HepG2 (cell line): ENCODE measurements around the gene IFNLR1. TPM values are rescaled to one million over a fixed set of nuclear protein-coding genes. Genes with fewer than 3 reads are reported as not detected.

Experiments
- ATM ChIP-seq: fragments of 450-650 bp; IDR thresholded peaks from 2 replicates; pipeline ENCODE4 v1.7.1; 2017; ENCODE audit warnings: mild to moderate bottlenecking, borderline replicate concordance
- CREB1 ChIP-seq, 2 experiments: fragments of 450-650 bp in 1 of 2; IDR thresholded peaks; 2 replicates each; pipeline ENCODE4 v1.6.1; 2016 to 2017; ENCODE audit warnings: control low read depth in 1 of 2, mild to moderate bottlenecking in 1 of 2, missing compliant biosample characterization in 1 of 2, missing genetic modification characterization in 1 of 2
- CREBL2 ChIP-seq: sonication (generic); formaldehyde crosslinking; IDR thresholded peaks from 2 replicates; pipeline ENCODE4 v1.8.1; 2023; ENCODE audit warnings: missing genetic modification reagents, mild to moderate bottlenecking, borderline replicate concordance
- ELF1 ChIP-seq: sonication (generic); formaldehyde crosslinking; IDR thresholded peaks from 2 replicates; pipeline ENCODE4 v1.4.0; 2020; ENCODE audit warnings: missing genetic modification reagents
- GATAD2A ChIP-seq: IDR thresholded peaks from 2 replicates; pipeline ENCODE4 v1.6.1; 2016
- HDAC2 ChIP-seq: sonication (generic); formaldehyde crosslinking; IDR thresholded peaks from 2 replicates; pipeline ENCODE4 v1.4.0; 2020; ENCODE audit warnings: missing genetic modification reagents
- HMG20A ChIP-seq: IDR thresholded peaks from 2 replicates; pipeline ENCODE4 v1.6.1; 2016; ENCODE audit warnings: borderline replicate concordance
- HOXA3 ChIP-seq: sonication (generic); formaldehyde crosslinking; IDR thresholded peaks from 2 replicates; pipeline ENCODE4 v1.5.0; 2020; ENCODE audit warnings: missing genetic modification reagents
- MIXL1 ChIP-seq: IDR thresholded peaks from 2 replicates; pipeline ENCODE4 v1.6.1; 2016
- MTA1 ChIP-seq: sonication (generic); formaldehyde crosslinking; IDR thresholded peaks from 2 replicates; pipeline ENCODE4 v1.4.0; 2020; ENCODE audit warnings: missing genetic modification reagents, mild to moderate bottlenecking, borderline replicate concordance
- NFIB ChIP-seq: sonication (generic); formaldehyde crosslinking; IDR thresholded peaks from 2 replicates; pipeline ENCODE4 v1.9.0; 2021; ENCODE audit warnings: missing genetic modification reagents, mild to moderate bottlenecking, borderline replicate concordance
- PAWR ChIP-seq: sonication (generic); formaldehyde crosslinking; IDR thresholded peaks from 2 replicates; pipeline ENCODE4 v1.4.0; 2020; ENCODE audit warnings: missing genetic modification reagents, mild to moderate bottlenecking, borderline replicate concordance
- SOX6 ChIP-seq, 2 experiments: fragments of 450-650 bp in 1 of 2; sonication (generic) in 1 of 2; formaldehyde crosslinking in 1 of 2; IDR thresholded peaks; 2 replicates each; pipeline versions ENCODE4 v1.4.0 to v1.6.1; 2017 to 2020; ENCODE audit warnings: antibody characterized with exemption in 1 of 2, mild to moderate bottlenecking in 1 of 2, missing genetic modification reagents in 1 of 2
- STAG1 ChIP-seq: sonication (generic); formaldehyde crosslinking; IDR thresholded peaks from 2 replicates; pipeline ENCODE4 v1.4.0; 2020; ENCODE audit warnings: missing genetic modification reagents
- ZBTB7A ChIP-seq: sonication (generic); formaldehyde crosslinking; IDR thresholded peaks from 2 replicates; pipeline ENCODE4 v1.8.0; 2022; ENCODE audit warnings: mild to moderate bottlenecking, missing genetic modification reagents
- ZMYM2 ChIP-seq: sonication (generic); formaldehyde crosslinking; IDR thresholded peaks from 2 replicates; pipeline ENCODE4 v1.8.0; 2022; ENCODE audit warnings: mild to moderate bottlenecking, missing genetic modification reagents
- ZNF44 ChIP-seq: sonication (generic); formaldehyde crosslinking; IDR thresholded peaks from 2 replicates; pipeline ENCODE4 v1.5.1; 2020; ENCODE audit warnings: mild to moderate bottlenecking, missing genetic modification reagents
- ZNF543 ChIP-seq: sonication (generic); formaldehyde crosslinking; IDR thresholded peaks from 2 replicates; pipeline ENCODE4 v1.4.0; 2020; ENCODE audit warnings: mild to moderate bottlenecking, missing genetic modification reagents
- ZNF652 ChIP-seq: IDR thresholded peaks from 2 replicates; pipeline ENCODE4 v1.6.1; 2016; ENCODE audit warnings: low read depth, borderline replicate concordance
- ZNF687 ChIP-seq: sonication (generic); formaldehyde crosslinking; IDR thresholded peaks from 2 replicates; pipeline ENCODE4 v1.5.1; 2020; ENCODE audit warnings: mild to moderate bottlenecking, missing genetic modification reagents, moderate library complexity
- polyA plus RNA-seq, 8 experiments: library from polyadenylated mRNA; depleted of rRNA in 3 of 8; stranded (reverse) in 7 of 8; unstranded in 1 of 8; fragments of >200 nt; fragmentation: Illumina TruSeq in 4 of 8; extraction: Trizol in 4 of 8; gene quantifications; 2 replicates each; pipeline versions ENCODE4 v1.2.1 to v1.2.3, GENCODE V29; 2011 to 2016; ENCODE audit warnings: low read depth in 4 of 8, missing spikeins in 1 of 8, mixed read lengths in 1 of 8; ENCODE audit not compliant: insufficient read depth in 1 of 8
- total RNA-seq, 5 experiments: library from RNA; depleted of rRNA; stranded (reverse); fragments of >200 nt; fragmentation: Illumina TruSeq; extraction: Trizol; gene quantifications; 2 replicates each; pipeline ENCODE4 v1.2.3, GENCODE V29; 2016; ENCODE audit warnings: low read depth in 1 of 5
- TF ChIP-seq, protein P1 (sequence below): IDR thresholded peaks from 2 replicates; pipeline ENCODE4 v1.4.0; 2020; ENCODE audit warnings: mild to moderate bottlenecking, missing genetic modification reagents
- TF ChIP-seq, protein P2 (sequence below): sonication (generic); formaldehyde crosslinking; IDR thresholded peaks from 2 replicates; pipeline ENCODE4 v1.4.0; 2020; ENCODE audit warnings: mild to moderate bottlenecking, missing genetic modification reagents

IFNLR1 gene
- total and polyA plus RNA-seq, 2 of the 13 experiments (the other 11 are each of a cell fraction or from before 2014, with no cell fraction given): 3.8 to 8.5 TPM

GRCh38 chr1:24155011-24155782 lies 31.9 kb downstream of the IFNLR1 start (continued):
- TF ChIP-seq CREB1 (IDR thresholded peaks at IDR 0.05) (no peak), CREB1 (CRISPR knock-in tag; IDR thresholded peaks at IDR 0.05) (0 out of 2 replicates have a peak, but pooled peaks have one; percentile 39), PAWR (CRISPR knock-in tag) (no peak), HMG20A (CRISPR knock-in tag) (peak; percentile 57; the same call in 1 of the 2 replicates), ELF1 (CRISPR knock-in tag) (no peak), SOX6 (IDR thresholded peaks at IDR 0.05) (no peak), SOX6 (CRISPR knock-in tag; IDR thresholded peaks at IDR 0.05) (peak; percentile 41; the same call in 1 of the 2 replicates), ZMYM2 (CRISPR knock-in tag) (peak; percentile 81), ZNF44 (CRISPR knock-in tag) (no peak), MTA1 (peak; percentile 78; the same call in 1 of the 2 replicates), ZBTB7A (CRISPR knock-in tag) (0 out of 2 replicates have a peak, but pooled peaks have one; percentile 46), MIXL1 (CRISPR knock-in tag) (no peak), ATM (no peak), ZNF652 (CRISPR knock-in tag) (no peak), STAG1 (CRISPR knock-in tag) (0 out of 2 replicates have a peak, but pooled peaks have one; percentile 16), GATAD2A (CRISPR knock-in tag) (no peak), ZNF543 (CRISPR knock-in tag) (no peak), NFIB (CRISPR knock-in tag) (no peak), ZNF687 (CRISPR knock-in tag) (peak; percentile 33), HDAC2 (CRISPR knock-in tag) (peak; percentile 24; the same call in 1 of the 2 replicates), HOXA3 (CRISPR knock-in tag) (peak; percentile 42; the same call in 1 of the 2 replicates), CREBL2 (CRISPR knock-in tag) (no peak)
- TF ChIP-seq, protein P1, sequence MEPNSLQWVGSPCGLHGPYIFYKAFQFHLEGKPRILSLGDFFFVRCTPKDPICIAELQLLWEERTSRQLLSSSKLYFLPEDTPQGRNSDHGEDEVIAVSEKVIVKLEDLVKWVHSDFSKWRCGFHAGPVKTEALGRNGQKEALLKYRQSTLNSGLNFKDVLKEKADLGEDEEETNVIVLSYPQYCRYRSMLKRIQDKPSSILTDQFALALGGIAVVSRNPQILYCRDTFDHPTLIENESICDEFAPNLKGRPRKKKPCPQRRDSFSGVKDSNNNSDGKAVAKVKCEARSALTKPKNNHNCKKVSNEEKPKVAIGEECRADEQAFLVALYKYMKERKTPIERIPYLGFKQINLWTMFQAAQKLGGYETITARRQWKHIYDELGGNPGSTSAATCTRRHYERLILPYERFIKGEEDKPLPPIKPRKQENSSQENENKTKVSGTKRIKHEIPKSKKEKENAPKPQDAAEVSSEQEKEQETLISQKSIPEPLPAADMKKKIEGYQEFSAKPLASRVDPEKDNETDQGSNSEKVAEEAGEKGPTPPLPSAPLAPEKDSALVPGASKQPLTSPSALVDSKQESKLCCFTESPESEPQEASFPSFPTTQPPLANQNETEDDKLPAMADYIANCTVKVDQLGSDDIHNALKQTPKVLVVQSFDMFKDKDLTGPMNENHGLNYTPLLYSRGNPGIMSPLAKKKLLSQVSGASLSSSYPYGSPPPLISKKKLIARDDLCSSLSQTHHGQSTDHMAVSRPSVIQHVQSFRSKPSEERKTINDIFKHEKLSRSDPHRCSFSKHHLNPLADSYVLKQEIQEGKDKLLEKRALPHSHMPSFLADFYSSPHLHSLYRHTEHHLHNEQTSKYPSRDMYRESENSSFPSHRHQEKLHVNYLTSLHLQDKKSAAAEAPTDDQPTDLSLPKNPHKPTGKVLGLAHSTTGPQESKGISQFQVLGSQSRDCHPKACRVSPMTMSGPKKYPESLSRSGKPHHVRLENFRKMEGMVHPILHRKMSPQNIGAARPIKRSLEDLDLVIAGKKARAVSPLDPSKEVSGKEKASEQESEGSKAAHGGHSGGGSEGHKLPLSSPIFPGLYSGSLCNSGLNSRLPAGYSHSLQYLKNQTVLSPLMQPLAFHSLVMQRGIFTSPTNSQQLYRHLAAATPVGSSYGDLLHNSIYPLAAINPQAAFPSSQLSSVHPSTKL: 0 out of 2 replicates have a peak, but pooled peaks have one; percentile 31
- TF ChIP-seq, protein P2, sequence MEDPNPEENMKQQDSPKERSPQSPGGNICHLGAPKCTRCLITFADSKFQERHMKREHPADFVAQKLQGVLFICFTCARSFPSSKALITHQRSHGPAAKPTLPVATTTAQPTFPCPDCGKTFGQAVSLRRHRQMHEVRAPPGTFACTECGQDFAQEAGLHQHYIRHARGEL (CRISPR knock-in tag): no peak
